HL-60 (cell line): ENCODE data around the gene MPHOSPH10.
"Not testable (repeated sequence)": the region's sequence is repeated elsewhere in the genome, so short reads cannot be mapped to it uniquely, and the experiment has no call there.

Experiments
- DNase-seq, 2 experiments: peaks; one replicate each; pipeline ENCODE4 v3.0.0-alpha.2; 2010 to 2020; ENCODE audit warnings: low read depth in 1 of 2, low spot score in 1 of 2
- H3K27ac ChIP-seq: fragments of 250-450 bp; sonication (Bioruptor Pico); replicated peaks from 2 replicates; pipeline ENCODE4 v1.5.1; 2020; ENCODE audit warnings: mild to moderate bottlenecking, moderate library complexity
- H3K27me3 ChIP-seq: fragments of 250-450 bp; sonication (Bioruptor Pico); 2 replicates; pipeline ENCODE4 v1.5.1; 2021; ENCODE audit warnings: mild to moderate bottlenecking, moderate library complexity; ENCODE audit not compliant: insufficient read depth, poor library complexity, severe bottlenecking
- H3K4me3 ChIP-seq: replicated peaks from 2 replicates; pipeline ENCODE4 v1.5.1; 2011; ENCODE audit warnings: mild to moderate bottlenecking, control low read depth, low read length; ENCODE audit not compliant: insufficient read depth
- GABPA ChIP-seq: IDR thresholded peaks from 2 replicates; pipeline ENCODE4 v1.6.1; 2012; ENCODE audit warnings: low read depth
- POLR2AphosphoS5 ChIP-seq: IDR thresholded peaks from 2 replicates; pipeline ENCODE4 v1.6.1; 2012; ENCODE audit warnings: low read depth
- SPI1 ChIP-seq: IDR thresholded peaks from 2 replicates; pipeline ENCODE4 v1.6.1; 2012; ENCODE audit warnings: low read depth, mild to moderate bottlenecking, borderline replicate concordance
- TF ChIP-seq, protein P1 (sequence below): IDR thresholded peaks from one replicate; pipeline ENCODE4 v1.5.1; 2011; ENCODE audit warnings: low read length, control low read depth, inconsistent platforms; ENCODE audit not compliant: insufficient read depth
- TF ChIP-seq, protein P2 (sequence below): IDR thresholded peaks from 2 replicates; pipeline ENCODE4 v1.6.1; 2012; ENCODE audit warnings: low read depth; ENCODE audit not compliant: insufficient replicate concordance

Gene MPHOSPH10

DNA sequence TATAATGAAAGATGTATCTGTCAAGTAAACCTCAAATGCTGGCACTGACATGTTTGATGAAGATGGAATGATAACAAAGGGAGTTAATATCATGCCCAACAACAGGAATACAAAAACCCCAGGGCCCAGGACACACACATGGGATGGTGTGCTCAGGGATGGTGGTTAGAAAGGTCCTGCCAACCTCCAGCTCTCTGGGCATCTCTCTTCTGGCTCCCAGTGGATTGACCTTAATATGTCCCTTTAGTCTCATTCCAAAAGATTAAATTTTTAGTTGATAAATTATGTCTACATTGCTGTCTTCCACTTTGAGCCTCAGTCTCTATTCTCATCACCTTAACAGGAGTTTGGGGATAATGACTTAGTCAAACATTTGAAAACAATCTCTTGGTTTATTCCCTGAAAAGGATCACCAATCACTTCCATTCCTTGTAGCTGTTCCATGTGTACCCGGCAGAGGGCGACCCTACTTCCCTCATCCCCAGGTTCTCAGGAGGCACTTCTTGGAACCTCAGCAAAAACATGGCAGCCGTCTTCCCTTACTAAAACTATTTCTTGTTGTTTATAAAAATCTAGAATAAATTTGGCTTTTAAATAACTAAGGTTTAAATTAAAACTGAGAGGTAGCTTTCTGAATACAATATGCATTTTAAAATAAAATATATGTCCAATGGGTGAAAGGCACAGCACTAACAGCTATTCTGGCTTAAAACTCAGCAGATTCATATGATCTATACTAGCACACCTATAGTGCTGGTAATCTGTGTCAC, 30.1 kb upstream of the MPHOSPH10 start:
- Histone ChIP-seq H3K4me3 (no peak overlapping the region), H3K27ac (no peak overlapping the region), H3K27me3 (no peaks in the 10 kb centered on the region)
- peak; percentile 31 to 63 for DNase-seq
- no peak for TF ChIP-seq POLR2AphosphoS5
- TF ChIP-seq GABPA, result no peak
- TF ChIP-seq, protein P1, sequence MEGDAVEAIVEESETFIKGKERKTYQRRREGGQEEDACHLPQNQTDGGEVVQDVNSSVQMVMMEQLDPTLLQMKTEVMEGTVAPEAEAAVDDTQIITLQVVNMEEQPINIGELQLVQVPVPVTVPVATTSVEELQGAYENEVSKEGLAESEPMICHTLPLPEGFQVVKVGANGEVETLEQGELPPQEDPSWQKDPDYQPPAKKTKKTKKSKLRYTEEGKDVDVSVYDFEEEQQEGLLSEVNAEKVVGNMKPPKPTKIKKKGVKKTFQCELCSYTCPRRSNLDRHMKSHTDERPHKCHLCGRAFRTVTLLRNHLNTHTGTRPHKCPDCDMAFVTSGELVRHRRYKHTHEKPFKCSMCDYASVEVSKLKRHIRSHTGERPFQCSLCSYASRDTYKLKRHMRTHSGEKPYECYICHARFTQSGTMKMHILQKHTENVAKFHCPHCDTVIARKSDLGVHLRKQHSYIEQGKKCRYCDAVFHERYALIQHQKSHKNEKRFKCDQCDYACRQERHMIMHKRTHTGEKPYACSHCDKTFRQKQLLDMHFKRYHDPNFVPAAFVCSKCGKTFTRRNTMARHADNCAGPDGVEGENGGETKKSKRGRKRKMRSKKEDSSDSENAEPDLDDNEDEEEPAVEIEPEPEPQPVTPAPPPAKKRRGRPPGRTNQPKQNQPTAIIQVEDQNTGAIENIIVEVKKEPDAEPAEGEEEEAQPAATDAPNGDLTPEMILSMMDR, result peak; percentile 62
- TF ChIP-seq, protein P2, sequence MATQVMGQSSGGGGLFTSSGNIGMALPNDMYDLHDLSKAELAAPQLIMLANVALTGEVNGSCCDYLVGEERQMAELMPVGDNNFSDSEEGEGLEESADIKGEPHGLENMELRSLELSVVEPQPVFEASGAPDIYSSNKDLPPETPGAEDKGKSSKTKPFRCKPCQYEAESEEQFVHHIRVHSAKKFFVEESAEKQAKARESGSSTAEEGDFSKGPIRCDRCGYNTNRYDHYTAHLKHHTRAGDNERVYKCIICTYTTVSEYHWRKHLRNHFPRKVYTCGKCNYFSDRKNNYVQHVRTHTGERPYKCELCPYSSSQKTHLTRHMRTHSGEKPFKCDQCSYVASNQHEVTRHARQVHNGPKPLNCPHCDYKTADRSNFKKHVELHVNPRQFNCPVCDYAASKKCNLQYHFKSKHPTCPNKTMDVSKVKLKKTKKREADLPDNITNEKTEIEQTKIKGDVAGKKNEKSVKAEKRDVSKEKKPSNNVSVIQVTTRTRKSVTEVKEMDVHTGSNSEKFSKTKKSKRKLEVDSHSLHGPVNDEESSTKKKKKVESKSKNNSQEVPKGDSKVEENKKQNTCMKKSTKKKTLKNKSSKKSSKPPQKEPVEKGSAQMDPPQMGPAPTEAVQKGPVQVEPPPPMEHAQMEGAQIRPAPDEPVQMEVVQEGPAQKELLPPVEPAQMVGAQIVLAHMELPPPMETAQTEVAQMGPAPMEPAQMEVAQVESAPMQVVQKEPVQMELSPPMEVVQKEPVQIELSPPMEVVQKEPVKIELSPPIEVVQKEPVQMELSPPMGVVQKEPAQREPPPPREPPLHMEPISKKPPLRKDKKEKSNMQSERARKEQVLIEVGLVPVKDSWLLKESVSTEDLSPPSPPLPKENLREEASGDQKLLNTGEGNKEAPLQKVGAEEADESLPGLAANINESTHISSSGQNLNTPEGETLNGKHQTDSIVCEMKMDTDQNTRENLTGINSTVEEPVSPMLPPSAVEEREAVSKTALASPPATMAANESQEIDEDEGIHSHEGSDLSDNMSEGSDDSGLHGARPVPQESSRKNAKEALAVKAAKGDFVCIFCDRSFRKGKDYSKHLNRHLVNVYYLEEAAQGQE, result no peak
- no peak for TF ChIP-seq SPI1

DNA sequence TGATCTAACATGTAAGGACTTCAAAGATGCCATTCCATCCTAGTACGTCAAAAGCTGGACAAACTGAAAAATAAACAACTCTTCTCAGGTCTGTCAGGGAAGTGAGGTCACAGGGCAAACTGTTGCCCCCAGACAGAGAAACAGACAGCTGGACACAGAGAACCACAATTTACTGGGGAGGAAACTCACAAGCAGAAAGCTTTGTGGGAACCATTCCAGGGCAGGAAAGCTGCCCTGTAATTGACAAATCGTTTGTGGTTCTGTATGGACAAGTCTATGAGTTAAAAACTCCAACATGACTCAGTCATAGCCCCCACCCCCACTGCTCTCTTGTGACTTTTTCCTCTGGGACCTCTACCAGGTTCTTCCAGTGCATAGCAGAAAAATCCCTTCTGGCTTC, 28.8 kb upstream of the MPHOSPH10 start:
- H3K27ac ChIP-seq, result no peak overlapping the region
- H3K4me3 ChIP-seq, result no peak overlapping the region
- DNase-seq, result no peak
- H3K27me3 ChIP-seq, result no peaks in the 10 kb centered on the region
- TF ChIP-seq, protein P2, result no peak
- no peak for TF ChIP-seq SPI1
- TF ChIP-seq GABPA, result no peak

DNA sequence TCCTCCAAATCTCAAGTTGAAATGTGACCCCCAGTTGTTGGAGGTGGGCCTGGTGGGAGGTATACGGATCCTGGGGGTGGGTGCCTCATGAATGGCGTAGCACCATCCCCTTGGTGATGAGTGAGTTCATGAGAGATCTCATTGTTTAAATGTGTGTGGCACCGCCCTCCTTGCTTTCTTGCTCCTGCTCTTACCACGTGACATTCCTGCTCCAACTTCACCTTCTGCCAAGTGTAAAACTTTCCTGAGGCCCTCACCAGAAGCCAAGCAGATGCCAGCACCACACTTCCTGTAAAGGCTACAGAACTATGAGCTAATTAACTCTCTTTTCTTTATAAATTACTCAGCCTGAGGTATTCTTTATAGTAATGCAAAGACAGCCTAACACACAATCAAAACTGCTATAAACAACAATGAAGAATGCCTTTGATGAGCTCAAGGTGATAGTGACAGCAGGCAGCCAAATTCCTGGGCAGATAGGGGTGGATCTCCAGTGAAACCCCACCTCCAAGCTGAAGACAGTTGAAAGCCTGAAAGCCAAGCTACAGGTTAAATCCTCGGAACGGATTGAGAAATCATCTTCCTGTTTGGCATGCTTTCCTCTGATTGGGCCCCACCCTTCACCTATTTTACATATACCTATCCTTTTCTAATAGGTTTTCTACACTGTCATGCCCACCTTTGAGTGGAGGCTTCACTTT, 27.3 kb upstream of the MPHOSPH10 start:
- TF ChIP-seq GABPA (no peak), SPI1 (no peak)
- TF ChIP-seq, protein P2, result no peak
- Histone ChIP-seq H3K4me3 (no peak overlapping the region), H3K27me3 (no peaks in the 10 kb centered on the region), H3K27ac (no peak overlapping the region)
- DNase-seq, result no peak

DNA sequence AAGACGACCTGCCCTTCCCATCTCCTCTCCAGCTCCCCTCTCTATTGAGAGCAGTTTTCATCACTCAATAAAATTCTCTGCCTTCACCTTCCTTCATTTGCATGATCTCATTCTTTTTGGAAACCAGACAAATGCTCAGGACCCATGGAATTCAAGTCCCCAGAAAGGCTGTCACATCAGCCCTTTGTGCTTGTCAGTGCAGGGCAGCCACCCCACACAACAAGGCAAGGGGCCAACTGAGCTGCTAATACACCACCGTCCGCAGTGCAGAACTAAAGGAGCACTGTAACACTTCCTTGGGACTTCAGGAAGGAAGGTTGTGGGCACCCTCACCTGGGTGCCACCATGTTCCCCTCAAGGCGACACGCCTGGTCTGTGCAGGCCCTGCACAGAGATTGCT, 26.6 kb upstream of the MPHOSPH10 start:
- no peaks in the 10 kb centered on the region for H3K27me3 ChIP-seq
- TF ChIP-seq POLR2AphosphoS5, result no peak
- TF ChIP-seq SPI1, result no peak
- TF ChIP-seq, protein P2, result no peak
- TF ChIP-seq GABPA, result no peak
- TF ChIP-seq, protein P1, result no peak
- no peak for DNase-seq
- no peak overlapping the region for H3K27ac ChIP-seq
- H3K4me3 ChIP-seq, result no peak overlapping the region

DNA sequence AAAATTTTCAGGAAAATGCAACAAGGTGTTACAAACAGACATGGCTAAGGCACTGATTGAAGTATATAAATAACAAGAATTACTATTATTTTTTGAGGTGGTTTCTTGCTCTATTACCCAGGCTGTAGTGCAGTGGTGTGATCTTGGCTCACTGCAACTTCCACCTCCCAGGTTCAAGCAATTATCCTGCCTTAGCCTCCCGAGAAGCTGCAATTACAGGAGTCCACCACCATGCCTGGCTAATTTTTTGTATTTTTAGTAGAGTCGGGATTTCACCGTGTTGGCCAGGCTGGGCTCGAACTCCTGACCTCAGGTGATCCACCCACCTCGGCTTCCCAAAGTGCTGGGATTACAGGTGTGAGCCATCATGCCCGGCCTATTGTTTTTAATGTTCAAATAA, 24.0 kb upstream of the MPHOSPH10 start:
- H3K27me3 ChIP-seq, H3K27ac ChIP-seq, H3K4me3 ChIP-seq, DNase-seq: not testable (repeated sequence)
